Measurements from ENCODE around the gene MAP2K7.

Gene MAP2K7

DNA sequence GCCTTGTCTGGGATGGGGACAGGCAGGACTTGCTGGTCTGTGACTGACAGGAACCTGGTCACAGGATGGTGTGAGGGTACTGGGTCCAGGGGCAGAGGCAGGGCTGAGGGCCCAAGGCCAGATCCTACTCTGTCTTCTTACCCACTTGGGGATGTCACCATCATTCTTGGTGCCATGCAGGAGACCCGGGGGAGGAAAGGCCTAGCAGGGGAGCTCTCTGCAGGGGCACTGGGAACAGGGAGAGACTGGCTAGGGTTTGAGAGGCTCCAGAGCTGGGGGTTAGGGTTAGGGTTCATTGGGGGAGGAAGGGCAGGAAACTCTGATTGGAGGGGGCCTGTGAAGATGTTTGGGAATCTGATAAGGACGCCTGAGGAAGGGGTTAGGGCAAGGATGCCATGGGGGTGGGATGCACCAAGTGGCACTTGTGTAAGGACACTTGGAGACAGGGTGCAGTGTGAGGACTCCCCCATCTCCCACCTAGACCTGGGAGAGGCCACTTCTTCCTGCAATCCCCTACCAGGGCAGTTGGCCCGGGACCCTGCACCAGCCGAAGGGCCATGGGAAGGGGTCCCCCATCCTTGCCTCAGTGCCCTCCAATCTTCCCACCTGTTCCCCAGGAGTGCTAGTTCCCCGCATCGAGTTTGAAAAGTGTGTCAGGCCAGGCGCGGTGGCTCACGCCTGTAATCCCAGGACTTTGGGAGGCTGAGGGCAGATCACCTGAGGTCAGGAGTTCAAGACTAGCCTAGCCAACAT lies 36.4 kb upstream of the MAP2K7 start:
- DNase-seq: no peak

DNA sequence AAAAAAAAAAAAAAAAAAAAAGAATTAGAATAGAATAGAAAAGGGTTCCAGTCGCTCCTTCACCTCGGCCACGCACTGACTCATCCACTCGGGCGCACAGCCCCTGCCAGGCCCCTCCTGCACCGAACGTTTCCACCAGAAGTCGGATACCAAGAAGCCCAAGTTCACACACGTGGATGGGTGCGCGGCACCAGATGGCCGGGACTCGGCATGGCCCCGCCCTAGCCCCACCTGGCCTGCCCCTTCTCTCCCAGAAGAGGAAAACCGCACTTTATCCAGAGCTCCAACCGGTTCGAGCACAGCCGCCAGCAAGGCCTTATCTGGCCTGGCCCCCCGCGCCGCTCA lies 35.4 kb upstream of the MAP2K7 start:
- no peak for DNase-seq

DNA sequence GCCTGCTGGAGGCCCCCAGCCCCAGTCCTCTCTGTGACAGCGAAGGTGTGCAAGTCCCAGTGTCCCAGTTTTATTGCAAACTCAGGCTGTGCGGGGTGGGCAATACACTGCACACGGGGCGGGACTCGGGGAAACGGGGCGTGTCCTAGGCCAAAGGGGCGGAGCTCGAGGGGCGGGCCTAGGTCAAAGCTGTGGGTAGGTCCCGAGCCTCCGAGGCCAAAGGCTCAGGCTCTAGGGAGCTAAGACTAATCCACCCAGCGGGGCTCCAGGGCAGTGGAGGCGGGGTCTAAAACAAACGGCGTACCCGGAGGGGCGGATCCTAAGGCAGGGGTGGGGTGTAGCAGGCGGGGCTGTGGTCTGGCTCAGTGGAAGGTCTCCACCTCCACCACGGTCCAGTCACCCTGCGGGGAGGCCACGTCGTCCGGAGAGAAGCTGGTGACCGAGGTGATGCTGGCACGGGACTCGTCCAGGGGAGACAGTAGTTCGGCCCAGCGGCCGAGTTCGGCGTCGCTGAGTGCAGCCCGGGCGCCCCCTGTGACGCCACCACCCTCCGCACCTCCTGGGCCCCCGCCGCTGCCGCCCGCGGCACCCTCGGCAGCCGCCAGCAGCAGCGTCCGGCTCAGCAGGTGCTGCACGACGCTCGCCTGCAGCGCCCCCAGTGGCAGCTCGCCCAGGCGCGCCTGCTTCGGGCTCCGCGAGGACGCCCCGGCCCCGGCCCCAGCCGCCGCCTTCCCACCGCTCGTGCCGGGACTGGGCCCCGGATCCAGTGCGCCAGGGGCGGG lies 34.8 kb upstream of the MAP2K7 start:
- peak in 1 of 3 experiments; percentile 70 for DNase-seq

- peak in 1 of 3 experiments; percentile 53 for DNase-seq
Observed at GRCh38 chr19:7869453-7869909, 34.2 kb upstream of the MAP2K7 start.

DNA sequence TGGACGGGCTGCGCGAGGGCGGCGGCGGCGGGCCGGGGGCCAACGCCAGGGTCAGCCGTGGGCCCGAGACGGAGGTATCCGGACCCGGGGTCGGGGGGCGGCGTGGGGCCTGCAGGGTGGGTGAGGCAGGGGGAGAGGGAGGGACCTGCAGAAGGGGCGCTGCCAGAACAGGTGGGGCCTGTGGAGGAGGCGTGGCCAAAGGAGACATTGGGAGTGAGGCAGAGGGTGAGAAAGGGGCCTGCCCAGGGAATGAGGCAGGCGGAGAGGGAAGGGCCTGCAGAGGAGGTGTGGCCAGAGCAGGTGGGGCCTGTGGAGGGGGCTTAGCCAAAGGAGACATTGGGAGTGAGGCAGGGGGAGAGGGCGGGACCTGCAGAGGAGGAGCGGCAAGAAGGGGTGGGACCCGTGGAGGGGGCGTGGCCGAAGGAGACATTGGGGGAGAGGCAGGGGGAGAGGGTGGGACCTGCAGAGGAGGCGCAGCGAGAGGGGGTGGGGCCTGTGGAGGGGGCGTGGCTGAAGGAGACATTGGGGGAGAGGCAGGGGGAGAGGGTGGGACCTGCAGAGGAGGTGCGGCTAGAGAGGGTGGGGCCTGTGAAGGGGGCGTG lies 33.7 kb upstream of the MAP2K7 start:
- DNase-seq: peak in 2 of 3 experiments; percentile 11 to 55

- DNase-seq: peak; percentile 18 to 58 (median 39)
Observed at GRCh38 chr19:7870571-7871436, 32.9 kb upstream of the MAP2K7 start.

DNA sequence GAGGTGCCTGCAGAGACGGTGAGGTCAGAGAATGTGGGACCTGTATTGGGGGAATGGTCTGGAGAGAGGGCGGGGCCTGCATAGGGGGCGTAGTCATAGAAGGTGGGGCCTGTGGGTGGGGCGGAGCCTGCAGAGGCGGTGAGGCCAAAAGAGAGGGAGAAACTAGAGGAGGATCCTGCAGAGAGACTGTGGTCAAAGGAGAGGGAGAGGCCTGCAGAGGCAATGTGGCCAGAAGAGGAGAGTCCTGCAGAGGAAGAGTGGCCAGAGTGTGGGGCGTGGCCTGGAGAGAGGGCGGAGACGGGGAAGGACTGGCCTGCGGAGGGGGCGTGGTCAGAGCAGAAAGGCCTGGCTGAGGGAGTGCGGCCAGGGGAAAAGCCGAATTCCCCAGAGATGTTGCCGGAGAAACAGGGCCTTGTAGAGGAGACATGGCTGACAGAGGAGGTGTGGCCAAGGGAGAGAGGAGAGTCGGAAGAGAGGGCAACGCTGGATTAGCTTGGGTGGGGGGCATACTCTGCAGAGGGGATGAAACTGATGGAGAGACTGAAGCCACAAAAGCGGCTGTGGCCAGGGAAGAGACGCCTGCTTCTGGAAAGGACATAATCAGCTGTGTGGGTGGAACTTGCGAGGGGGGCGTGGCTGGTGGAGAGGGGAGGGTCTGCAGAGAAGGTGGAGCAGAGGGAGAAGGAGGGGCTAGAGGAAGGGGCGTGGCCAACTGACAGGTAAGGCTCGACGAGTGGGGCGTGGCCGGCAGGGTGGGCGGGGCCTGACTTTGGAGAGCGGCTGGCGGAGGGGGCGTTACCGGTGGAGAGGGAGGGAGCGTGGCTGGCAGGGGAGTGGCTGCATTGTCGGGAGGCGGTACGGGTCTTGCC lies 32.0 kb upstream of the MAP2K7 start:
- peak; percentile 57 to 86 (median 79) for DNase-seq

GRCh38 chr19:7872306-7873204 lies 31.1 kb upstream of the MAP2K7 start:
- no peak for DNase-seq

- no peak for DNase-seq
Observed at GRCh38 chr19:7873304-7874075, 30.2 kb upstream of the MAP2K7 start.

DNA sequence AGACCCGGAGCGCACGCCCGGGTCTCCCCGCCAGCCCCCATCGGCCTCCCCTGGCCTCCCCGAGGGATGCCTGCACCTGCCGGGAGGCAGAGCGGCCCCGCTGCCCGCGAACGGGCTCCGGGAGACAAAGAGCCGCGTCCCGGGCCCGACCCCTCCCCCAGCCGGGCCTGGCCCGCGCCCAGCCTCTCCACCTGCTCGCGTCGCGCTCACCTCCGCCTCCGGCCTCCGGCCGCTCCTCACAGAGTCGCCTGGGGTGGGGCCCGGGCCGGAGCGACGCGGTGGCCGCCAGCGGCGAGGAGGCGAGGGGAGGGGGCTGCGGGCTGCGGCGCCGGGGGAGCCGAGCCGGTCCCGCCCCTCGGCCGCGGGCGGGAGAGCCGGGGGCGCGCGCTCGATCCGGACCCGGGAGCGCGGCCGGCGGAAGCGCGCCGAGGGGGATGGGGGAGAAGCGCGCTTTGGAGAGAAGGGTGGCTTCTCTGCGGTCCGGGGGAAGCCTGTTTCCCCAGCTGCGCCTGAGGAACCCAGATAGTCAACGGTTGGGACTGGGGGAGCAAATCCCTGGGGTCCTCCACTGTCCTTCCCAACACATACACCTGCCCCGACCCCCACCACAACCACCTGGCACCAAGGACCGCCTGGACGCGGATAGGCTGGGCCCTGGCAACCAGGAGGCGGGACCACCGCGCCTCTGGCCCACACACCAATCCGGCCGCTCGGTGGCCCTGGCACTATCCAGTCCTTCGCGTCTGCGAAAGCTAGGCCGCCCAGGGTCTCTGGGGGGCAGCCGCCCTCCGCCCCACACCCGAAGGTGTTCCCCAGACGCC lies 29.4 kb upstream of the MAP2K7 start, which contains the start of gene PRR36:
Gene PRR36, minus strand, starts transcription at position 315 of the 821 bp plus-strand sequence. CDS start 701 bp downstream, outside the sequence.
- DNase-seq: peak; percentile 72 to 98 (median 96)

GRCh38 chr19:7874897-7875273 lies 28.8 kb upstream of the MAP2K7 start:
- no peak for DNase-seq

DNA sequence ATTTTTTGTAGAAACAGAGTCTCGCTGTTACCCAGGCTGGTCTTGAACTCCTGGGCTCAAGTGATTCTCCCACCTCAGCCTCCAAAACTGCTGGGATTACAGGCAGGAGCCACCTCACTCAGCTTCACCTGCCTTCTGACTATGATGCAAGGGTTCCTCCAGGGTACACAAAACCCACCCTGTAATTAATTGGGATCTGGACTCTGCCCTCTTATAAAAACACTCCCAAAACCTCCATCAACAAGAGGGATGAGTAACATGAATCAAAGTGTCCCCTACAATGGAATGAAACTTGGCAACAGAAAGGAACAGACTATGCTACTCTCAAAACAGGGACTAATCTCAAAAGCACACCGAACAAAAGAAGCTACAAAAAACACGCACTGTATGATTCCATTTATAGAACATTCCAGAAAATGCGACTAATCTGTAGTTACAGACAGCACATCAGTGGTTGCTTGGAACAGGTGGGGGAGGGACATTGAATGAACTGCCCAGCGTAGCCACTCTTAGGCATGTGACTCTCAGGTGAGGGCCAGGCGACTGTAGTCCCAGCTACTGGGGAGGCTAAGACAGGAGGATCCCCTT lies 26.3 kb upstream of the MAP2K7 start:
- DNase-seq: peak in 1 of 3 experiments; percentile 35

- no peak for DNase-seq
Observed at GRCh38 chr19:7879111-7879807, 24.4 kb upstream of the MAP2K7 start.

GRCh38 chr19:7879836-7880235 lies 23.8 kb upstream of the MAP2K7 start:
- peak in 1 of 3 experiments; percentile 17 for DNase-seq

- no peak for DNase-seq
Observed at GRCh38 chr19:7881910-7882309, 21.8 kb upstream of the MAP2K7 start.

GRCh38 chr19:7883105-7883504 lies 20.6 kb upstream of the MAP2K7 start:
- DNase-seq: peak in 1 of 3 experiments; percentile 21

DNA sequence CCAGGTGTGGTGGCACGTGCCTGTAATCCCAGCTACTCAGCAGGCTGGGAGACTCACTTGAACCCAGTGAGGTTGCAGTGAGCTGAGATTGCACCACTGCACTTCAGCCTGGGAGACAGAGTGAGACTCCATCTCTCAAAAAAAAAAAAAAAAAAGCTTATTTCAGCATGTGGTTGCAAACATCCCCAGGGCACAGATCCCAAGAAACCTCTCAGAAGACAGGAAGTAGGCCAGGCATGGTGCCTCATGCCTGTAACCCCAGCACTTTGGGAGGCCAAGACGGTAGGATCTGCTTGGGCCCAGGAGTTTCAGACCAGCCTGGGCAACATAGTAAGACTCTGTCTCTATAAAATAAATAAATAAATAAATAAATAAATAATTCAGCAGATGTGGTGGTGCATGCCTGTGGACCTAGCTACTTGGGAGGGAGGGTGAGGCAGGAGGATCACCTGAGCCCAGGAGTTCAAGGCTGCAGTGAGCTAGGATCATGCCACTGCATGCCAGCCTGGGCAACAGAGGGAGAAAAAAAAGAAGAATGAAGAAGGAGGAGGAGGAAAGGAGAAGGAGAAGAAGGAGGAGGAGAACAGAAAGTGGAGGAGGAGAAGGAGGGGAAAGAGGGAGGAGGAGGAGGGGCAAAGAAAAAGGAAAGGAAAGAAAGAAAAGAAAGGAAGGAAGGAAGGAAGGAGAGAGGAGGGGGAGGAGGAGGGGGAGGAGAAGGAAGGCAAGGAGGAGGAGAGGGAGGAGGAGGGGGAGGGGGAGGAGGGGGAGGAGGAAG lies 19.7 kb upstream of the MAP2K7 start:
- no peak for DNase-seq

Data from NCI-H1417 (cell line).